ENCODE measurements around the gene UNC5A.

Gene UNC5A

DNA sequence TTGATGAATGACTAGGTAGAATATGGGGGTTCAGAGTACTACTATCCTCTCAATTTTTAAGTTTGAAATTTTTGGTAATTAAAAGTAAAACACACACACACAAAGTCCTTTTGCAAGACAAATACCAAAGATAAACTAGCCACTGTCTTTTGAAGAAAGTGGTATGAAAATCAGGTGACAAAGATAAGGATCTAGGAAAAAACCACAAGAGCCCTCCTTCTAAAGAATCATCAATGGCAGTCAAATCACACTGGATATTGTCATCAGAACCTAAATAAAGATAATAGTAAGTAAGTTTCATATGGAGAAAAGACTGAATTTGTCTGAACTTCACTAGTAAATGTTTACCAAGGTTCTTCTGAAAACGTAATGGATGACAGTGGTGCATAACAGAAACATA, 119.3 kb downstream of the UNC5A start:
- no peak for DNase-seq (ENCODE audit: low read depth in 2 of 2)

Measured in stimulated activated CD8-positive, alpha-beta memory T cell treated with anti-CD3 and anti-CD28 coated beads, Interleukin-7, amount 100 ng/mL, for 4 hours (primary cell).